GM12891 (cell line): Measurements from ENCODE around the gene MT1HL1.

ENCODE experiments used
- POLR2A ChIP-seq: IDR thresholded peaks from 2 replicates; pipeline ENCODE4 v1.6.1; 2011; ENCODE audit warnings: low read depth, low read length, control low read depth
- POLR2AphosphoS5 ChIP-seq: IDR thresholded peaks from 2 replicates; pipeline ENCODE4 v1.6.1; 2011; ENCODE audit warnings: low read depth, low read length, control low read depth
- TAF1 ChIP-seq: IDR thresholded peaks from 2 replicates; pipeline ENCODE4 v1.6.1; 2011; ENCODE audit warnings: low read depth, low read length, control low read depth

GRCh38 chr1:236982380-236982779, 21.9 kb downstream of the MT1HL1 start:
- no peak for TF ChIP-seq POLR2A
- TF ChIP-seq POLR2AphosphoS5: no peak
- TF ChIP-seq TAF1: no peak
